Astrocyte of the cerebellum (primary cell): Measurements from ENCODE around the gene DUOXA2.

Experiments used
- DNase-seq: peaks from one replicate; pipeline ENCODE4 v3.0.0-alpha.2; 2011; ENCODE audit warnings: low read depth
- H3K4me3 ChIP-seq: 2 replicates; pipeline ENCODE4 v1.5.1; 2011; ENCODE audit warnings: mild to moderate bottlenecking, low read depth, low read length, moderate library complexity
- in situ Hi-C: cut with HindIII; loops from 2 replicates; pipeline ENCODE4 v1.10.0; 2017; ENCODE audit warnings: low sequenced_read_pairs
- TF ChIP-seq, protein P1 (sequence below): IDR thresholded peaks from 2 replicates; pipeline ENCODE4 v1.5.1; 2012; ENCODE audit warnings: low read length, low read depth, moderate library complexity, mild to moderate bottlenecking; ENCODE audit errors: missing control alignments

Gene DUOXA2

DNA sequence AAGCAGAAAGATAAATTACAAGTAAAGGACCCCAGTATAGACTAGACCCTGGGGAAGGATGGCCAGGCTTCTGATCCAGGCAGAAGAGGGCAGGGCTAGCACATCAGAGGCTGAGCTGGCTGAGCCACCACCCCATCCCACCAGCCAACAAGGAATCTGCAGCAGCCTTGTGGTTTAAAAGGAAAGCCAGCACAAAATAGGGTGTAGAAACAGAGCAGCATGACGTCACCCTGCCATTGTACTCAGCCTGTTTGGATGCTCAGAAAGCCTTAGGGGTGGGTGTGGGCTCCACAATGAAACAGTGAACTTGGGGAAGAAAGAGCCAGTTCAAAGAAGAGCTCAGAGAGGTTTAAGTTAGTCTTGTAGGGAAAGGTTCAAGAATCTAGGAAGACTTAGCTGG, 43.8 kb downstream of the DUOXA2 start:
- H3K4me3 ChIP-seq: no peak overlapping the region
- TF ChIP-seq, protein P1, sequence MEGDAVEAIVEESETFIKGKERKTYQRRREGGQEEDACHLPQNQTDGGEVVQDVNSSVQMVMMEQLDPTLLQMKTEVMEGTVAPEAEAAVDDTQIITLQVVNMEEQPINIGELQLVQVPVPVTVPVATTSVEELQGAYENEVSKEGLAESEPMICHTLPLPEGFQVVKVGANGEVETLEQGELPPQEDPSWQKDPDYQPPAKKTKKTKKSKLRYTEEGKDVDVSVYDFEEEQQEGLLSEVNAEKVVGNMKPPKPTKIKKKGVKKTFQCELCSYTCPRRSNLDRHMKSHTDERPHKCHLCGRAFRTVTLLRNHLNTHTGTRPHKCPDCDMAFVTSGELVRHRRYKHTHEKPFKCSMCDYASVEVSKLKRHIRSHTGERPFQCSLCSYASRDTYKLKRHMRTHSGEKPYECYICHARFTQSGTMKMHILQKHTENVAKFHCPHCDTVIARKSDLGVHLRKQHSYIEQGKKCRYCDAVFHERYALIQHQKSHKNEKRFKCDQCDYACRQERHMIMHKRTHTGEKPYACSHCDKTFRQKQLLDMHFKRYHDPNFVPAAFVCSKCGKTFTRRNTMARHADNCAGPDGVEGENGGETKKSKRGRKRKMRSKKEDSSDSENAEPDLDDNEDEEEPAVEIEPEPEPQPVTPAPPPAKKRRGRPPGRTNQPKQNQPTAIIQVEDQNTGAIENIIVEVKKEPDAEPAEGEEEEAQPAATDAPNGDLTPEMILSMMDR: no peak
- in situ Hi-C loops: no loop called here
- peak; percentile 78 for DNase-seq

DNA sequence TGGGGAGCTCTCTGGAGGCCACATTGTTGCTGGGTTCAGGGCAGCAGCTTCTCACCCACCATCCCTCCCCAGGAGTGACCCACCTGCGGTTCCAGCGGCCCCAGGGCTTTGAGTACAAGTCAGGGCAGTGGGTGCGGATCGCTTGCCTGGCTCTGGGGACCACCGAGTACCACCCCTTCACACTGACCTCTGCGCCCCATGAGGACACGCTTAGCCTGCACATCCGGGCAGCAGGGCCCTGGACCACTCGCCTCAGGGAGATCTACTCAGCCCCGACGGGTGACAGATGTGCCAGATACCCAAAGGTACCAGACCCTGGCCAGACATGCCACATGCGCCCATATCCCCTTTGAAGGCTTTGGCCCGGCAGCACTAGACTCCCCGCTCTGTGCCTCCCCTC, 47.5 kb downstream of the DUOXA2 start:
- in situ Hi-C loops: loop anchor here (10.0 kb wide), 1 partner anchor 243 kb away; a partner anchor contains a TSS
- no peak for DNase-seq
- no peak overlapping the region for H3K4me3 ChIP-seq
- TF ChIP-seq, protein P1: no peak

DNA sequence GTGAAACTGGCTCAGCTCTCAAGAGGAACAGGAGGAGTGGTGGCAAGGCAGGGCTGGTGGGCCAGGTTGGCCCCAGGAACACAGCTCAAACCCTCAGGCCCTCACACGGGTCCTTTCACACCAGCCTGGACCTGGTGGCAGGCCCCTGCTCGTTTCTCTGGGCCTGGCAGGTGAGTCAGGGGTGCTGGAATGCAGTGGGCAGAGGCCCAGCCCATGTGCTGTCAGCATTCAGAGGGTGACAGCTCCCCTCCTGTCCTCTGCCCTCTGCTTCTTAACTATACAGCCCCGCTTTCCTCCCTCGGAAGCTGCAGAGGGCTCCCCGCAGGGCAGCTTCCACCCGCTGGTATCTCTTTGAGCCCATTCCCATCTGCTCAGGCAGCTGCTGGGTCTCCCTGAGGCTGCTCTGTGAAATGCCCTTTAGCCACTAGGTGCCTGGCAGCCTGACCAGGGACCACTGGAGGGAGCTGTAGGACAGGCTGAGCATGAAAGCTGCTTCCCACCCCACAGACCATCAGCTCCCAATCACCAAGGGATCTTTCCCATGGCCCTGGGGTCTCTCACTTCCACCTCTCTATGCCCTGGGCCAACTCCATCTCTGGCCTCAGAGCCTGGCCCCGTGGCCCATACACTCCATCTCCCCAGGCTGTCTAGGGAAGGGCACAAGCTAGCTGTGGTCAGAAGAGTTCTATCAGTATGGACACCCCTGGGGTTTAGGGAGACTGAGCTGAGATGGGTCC, 48.8 kb downstream of the DUOXA2 start:
- H3K4me3 ChIP-seq: no peak overlapping the region
- TF ChIP-seq, protein P1: peak; percentile 94
- in situ Hi-C loops: loop anchor here (10.0 kb wide), 1 partner anchor 242 kb away; a partner anchor contains a TSS
- peak; percentile 68 for DNase-seq

DNA sequence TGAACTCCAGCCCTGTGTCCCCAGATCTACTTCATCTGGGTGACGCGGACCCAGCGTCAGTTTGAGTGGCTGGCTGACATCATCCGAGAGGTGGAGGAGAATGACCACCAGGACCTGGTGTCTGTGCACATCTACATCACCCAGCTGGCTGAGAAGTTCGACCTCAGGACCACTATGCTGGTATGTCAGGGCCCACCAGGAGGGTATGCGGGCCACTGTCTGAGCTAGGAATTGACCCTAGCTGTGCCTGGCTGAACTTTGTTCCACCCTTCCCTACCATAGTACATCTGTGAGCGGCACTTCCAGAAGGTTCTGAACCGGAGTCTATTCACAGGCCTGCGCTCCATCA, 49.4 kb downstream of the DUOXA2 start:
- in situ Hi-C loops: loop anchor here (10.0 kb wide), 1 partner anchor 241 kb away; a partner anchor contains a TSS
- H3K4me3 ChIP-seq: no peak overlapping the region
- TF ChIP-seq, protein P1: no peak
- no peak for DNase-seq

DNA sequence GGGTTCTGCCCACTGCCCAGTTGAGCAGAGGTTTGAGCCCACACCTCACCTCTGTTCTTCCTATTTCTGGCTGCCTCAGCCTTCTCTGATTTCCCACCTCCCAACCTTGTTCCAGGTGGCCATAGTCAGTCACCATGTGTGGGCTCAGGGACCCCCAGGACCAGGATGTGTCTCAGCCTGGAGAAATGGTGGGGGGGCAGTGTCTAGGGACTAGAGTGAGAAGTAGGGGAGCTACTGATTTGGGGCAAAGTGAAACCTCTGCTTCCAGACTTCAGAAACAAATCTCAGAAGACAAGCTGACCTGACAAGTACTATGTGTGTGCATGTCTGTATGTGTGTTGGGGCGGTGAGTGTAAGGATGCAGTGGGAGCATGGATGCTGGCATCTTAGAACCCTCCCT, 50.8 kb downstream of the DUOXA2 start:
- DNase-seq: no peak
- TF ChIP-seq, protein P1: no peak
- in situ Hi-C loops: loop anchor here (10.0 kb wide), 1 partner anchor 240 kb away; a partner anchor contains a TSS
- H3K4me3 ChIP-seq: no peak overlapping the region

DNA sequence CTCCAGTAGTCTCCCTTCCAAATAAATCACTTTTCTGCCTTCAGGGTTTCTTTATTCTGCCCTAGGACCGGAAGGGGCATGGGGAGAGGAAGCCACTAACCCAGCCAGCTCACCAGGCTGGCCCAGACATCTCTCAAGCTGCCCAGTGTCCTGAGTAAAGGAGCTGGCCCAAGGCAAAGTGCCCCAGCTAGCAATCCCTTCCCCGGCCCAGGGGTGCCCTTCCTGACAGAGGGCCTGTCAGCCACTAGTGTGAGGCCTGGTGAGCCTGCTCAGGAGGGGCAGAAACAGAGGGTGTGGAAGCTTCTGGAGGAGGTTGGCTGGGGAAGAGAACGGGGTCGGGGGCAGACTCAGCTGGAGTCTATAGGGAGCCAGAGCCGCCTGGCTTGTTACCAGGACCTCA, 51.4 kb downstream of the DUOXA2 start:
- in situ Hi-C loops: loop anchor here (10.0 kb wide), 1 partner anchor 239 kb away; a partner anchor contains a TSS
- TF ChIP-seq, protein P1: no peak
- no peak for DNase-seq
- no peak overlapping the region for H3K4me3 ChIP-seq
